ELR (cell line): Measurements from ENCODE around the gene DNAH6.
"Not testable (repeated sequence)": the region's sequence is repeated elsewhere in the genome, so short reads cannot be mapped to it uniquely, and the experiment has no call there.

Experiments used
- DNase-seq: peaks from one replicate; pipeline ENCODE4 v3.0.0-alpha.2; 2015; ENCODE audit warnings: low read depth

The DNAH6 gene

GRCh38 chr2:84741182-84741822 is 225.0 kb downstream of the DNAH6 start:
- DNase-seq = peak; percentile 57

GRCh38 chr2:84748341-84748740 is 232.0 kb downstream of the DNAH6 start:
- no peak for DNase-seq

GRCh38 chr2:84749442-84749841 is 233.1 kb downstream of the DNAH6 start:
- DNase-seq = peak; percentile 20

- DNase-seq = no peak
These were observed 238.8 kb downstream of the DNAH6 start for GRCh38 chr2:84755096-84755495.

- DNase-seq = no peak
These were observed 241.3 kb downstream of the DNAH6 start for GRCh38 chr2:84757648-84758047.

GRCh38 chr2:84766791-84767190 is 250.5 kb downstream of the DNAH6 start:
- DNase-seq = no peak

DNA sequence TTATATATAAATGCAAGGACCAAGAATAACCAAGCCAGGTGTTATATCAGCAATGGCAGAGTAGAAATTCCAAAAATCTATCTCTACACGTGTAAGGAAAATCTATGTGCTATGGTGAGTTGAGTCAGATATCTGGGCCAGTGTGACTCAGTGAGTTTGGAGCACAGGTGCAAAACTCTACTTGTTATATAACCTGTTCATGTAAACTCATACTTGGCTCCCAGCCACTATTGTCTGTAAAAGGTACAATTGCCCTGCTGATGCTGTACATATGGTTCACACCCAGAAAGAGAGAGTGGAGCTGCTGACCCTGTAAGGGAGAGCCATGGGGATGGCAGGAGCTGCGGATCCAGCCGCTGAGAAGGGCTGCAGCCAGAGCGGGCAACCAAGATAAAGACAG is 252.5 kb downstream of the DNAH6 start:
- no peak for DNase-seq

DNA sequence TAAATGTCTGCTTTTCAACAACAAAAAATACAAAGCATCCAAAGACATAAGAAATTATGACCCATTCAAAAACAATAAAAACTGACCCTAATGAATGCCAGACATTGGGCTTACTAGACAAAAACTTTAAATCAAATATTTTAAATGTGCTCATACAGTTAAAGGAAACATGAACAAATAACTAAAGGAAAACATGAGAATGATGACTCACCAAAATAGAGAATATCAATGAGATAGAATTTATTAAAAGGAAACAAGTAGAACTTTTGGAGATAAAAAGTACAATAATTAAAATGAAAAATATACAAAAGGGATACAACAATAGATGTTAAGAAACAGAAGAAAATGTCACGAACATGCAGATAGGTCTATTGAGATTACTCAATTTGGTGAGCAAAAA is 254.0 kb downstream of the DNAH6 start:
- DNase-seq = no peak

- DNase-seq = no peak
These were observed 255.0 kb downstream of the DNAH6 start for GRCh38 chr2:84771251-84771650.

- DNase-seq = not testable (repeated sequence)
These were observed 257.3 kb downstream of the DNAH6 start for GRCh38 chr2:84773562-84773961.

DNA sequence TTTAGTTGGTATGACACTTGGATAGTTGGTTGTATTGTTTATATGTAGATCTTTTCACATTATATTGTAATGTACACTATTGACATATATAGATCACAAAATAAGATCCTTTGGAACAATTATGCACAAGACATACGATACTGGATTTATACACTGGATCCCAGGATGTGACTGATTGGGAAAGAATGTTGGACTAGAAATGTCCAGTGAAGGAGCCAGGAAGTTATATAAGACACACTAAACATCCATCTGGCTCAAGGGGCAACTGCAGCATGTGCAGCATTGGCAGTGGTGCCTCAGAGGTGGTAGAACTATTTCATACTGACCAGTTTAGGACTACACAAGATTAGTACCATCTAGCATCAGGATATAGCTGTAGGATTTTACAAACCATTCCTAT is 259.7 kb downstream of the DNAH6 start:
- peak; percentile 87 for DNase-seq

DNA sequence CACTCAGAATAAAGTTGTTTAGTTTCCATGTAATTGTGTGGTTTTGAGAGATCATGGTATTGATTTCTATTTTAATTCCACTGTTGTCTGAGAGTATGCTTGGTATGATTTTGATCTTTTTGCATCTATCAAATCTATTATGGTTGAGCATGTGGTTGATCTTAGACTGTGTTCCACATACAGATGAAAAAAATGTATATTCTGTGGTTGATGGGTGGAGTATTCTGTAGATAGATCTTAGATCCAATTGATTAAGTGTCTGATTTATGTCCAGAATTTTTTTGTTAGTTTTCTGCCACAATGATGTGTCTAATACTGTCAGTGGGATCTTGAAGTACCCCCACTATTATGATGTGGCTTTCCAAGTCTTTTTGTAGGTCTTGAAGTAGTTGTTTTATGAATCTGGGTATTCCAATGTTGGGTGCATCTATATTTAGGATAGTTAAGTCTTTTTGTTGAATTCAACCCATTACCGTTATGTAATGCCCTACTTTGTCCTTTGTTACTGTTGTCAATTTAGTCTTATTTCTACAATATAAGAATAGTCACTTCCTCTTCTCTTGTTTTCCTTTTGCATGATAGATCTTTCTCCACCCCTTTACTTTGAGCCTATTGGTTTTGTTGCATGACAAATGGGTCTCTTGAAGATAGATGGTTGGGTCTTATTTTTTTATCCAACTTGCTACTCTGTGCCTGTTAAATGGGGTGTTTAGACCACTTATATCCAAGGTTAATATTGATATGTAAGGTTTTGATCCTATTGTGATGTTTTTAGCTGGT is 262.8 kb downstream of the DNAH6 start:
- DNase-seq = no peak

DNA sequence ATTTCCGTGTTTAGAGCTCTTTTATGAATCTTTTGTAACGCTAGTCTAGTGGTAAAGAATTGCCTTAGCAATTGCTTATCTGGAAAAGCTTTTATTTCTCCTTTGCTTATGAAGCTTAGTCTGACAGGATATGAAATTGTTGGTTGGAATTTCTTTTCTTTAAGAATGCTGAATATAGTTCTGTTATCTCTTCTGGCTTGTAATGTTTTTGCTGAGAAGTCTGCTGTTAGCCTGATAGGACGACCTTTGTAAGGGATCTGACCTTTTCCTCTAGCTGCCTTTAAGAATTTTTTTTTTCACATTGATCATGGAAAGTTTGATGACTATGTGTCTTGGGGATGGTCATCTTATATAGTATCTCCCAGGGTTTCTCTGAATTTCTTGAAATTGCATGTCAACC is 263.5 kb downstream of the DNAH6 start:
- DNase-seq = no peak

DNA sequence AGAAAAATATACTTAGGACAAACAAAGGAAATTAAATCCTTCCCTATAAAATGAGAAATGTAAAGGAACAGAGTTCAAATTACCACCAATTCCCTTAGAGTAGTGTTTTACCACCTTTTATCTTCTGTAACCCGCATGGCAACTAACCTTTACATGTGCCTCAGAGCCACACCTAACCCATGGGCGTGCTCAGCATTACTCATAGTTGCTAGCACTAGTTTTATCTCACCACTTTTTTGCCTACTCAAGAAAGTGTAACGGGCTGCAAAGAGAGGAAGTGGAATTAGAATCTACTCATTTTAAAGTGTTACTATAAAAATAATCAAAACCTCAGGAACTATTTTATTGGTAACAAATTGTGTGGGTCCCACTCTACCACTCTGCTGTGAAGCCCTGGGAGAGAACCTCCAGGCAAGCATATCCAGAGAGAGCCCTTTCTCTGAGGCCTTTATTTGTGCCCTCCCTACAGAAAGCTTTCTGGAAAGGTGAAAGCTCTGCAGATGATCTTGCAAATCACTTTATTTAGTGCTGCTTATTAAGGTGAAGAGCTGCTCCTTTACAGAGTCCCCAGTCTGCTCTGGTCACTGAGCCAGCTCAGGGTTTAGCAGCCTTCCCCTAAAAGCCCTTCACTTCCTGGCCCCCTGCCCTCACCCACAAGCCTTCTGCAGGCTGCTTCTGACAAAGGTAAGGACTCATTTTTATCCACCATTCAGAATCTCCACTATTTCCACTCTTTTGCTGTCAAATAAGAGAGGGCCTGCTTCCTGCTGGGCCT is 265.8 kb downstream of the DNAH6 start:
- peak; percentile 74 for DNase-seq

- peak; percentile 32 for DNase-seq
These were observed 266.6 kb downstream of the DNAH6 start for GRCh38 chr2:84782717-84783442.

- DNase-seq = no peak
These were observed 269.7 kb downstream of the DNAH6 start for GRCh38 chr2:84785950-84786349.

- no peak for DNase-seq
These were observed 270.3 kb downstream of the DNAH6 start for GRCh38 chr2:84786601-84787000.

GRCh38 chr2:84788027-84788426 is 271.7 kb downstream of the DNAH6 start:
- DNase-seq = no peak

DNA sequence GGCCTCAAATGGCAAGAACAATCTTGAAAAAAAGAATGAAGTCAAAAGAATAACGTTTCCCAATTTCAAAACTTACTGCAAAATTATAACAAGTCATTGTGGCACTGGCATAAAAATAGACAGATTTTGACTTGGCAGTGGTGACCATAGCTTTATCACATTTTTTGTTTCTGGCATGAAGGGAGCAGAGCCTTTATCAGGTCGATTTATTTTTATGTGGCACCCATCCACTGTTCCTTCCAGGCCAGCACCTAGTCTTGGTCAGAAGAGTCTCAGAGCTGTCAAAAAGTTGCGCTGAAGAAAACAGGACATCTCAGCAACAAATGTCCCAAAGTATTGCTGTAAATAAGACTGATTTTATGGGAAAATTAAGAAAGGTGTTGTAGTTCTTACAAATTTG is 272.2 kb downstream of the DNAH6 start:
- DNase-seq = no peak

GRCh38 chr2:84792856-84793522 is 276.7 kb downstream of the DNAH6 start:
- DNase-seq = peak; percentile 64

GRCh38 chr2:84793641-84794040 is 277.3 kb downstream of the DNAH6 start:
- DNase-seq = no peak

DNA sequence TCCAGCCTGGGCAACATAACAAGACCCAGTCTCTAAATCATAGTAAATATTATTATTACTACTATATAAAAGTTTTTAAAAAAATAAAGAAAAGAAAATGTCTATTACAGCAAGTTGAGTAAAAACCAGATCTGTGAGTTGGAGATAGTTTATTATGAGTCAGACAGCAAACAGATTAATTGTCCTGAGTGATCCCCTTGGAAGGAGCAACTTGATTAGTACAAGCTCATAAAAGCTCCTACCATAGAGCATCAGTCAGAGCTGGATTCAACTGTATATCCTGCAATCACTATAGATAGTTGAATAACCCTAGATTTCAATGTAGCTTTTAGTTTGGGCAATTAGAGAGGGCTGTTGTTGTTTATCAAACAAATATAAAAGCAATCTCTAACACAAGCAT is 280.5 kb downstream of the DNAH6 start:
- peak; percentile 17 for DNase-seq
